ENCODE results near the gene TSPAN9.
A peak's percentile ranks its signal among the peaks of the same experiment; 100 is the strongest.

The TSPAN9 gene

GRCh38 chr12:3304436-3305165 lies 227.4 kb downstream of the TSPAN9 start:
- Histone ChIP-seq H3K4me1 (peaks cover 7 to 28% (median 17%) of the 10 kb centered on the region in 10 experiments; a peak in 19 of 20 replicates), H3K4me3 (no peak overlapping the region), H3K36me3 (no peaks in the 10 kb centered on the region), H3K27me3 (no peaks in the 10 kb centered on the region), H3K9me3 (replicated peaks in 1 of 11) (no peaks in the 10 kb centered on the region), H3K27ac (no peak overlapping the region), H3K9ac (peak overlapping the region in 1 of 11 experiments; percentile 19; a peak in 2 of 22 replicates), H4K20me1 (peaks cover 0 to 28% (median 0%) of the 10 kb centered on the region in 11 experiments; a peak in 4 of 22 replicates), H3K4me2 (peak overlapping the region in 8 of 11 experiments; percentile 3 to 56 (median 31); a peak in 12 of 22 replicates)
- TF ChIP-seq Cebpa-rat (IDR thresholded peaks at IDR 0.05) = no peak

GRCh38 chr12:3305464-3305863 lies 228.3 kb downstream of the TSPAN9 start:
- Histone ChIP-seq H3K4me1 (peaks cover 8 to 25% (median 12%) of the 10 kb centered on the region in 10 experiments; a peak in 16 of 20 replicates), H3K9ac (no peak overlapping the region), H3K27ac (no peak overlapping the region), H3K4me3 (no peak overlapping the region), H3K4me2 (no peak overlapping the region), H3K27me3 (no peaks in the 10 kb centered on the region), H4K20me1 (peaks cover 0 to 23% (median 0%) of the 10 kb centered on the region in 11 experiments; a peak in 4 of 22 replicates), H3K9me3 (replicated peaks in 1 of 11) (no peaks in the 10 kb centered on the region), H3K36me3 (no peaks in the 10 kb centered on the region)
- TF ChIP-seq Cebpa-rat (IDR thresholded peaks at IDR 0.05) = no peak

GRCh38 chr12:3305904-3306619 lies 228.9 kb downstream of the TSPAN9 start:
- peaks cover 0 to 18% (median 0%) of the 10 kb centered on the region in 11 experiments; a peak in 4 of 22 replicates for H4K20me1 ChIP-seq
- no peaks in the 10 kb centered on the region for H3K27me3 ChIP-seq
- H3K9ac ChIP-seq = no peak overlapping the region
- H3K4me2 ChIP-seq = no peak overlapping the region
- no peaks in the 10 kb centered on the region for H3K9me3 ChIP-seq (replicated peaks in 1 of 11)
- TF ChIP-seq Cebpa-rat (IDR thresholded peaks at IDR 0.05) = no peak
- H3K4me1 ChIP-seq = peaks cover 7 to 21% (median 11%) of the 10 kb centered on the region in 10 experiments; a peak in 16 of 20 replicates
- no peak overlapping the region for H3K27ac ChIP-seq
- H3K4me3 ChIP-seq = no peak overlapping the region
- H3K36me3 ChIP-seq = no peaks in the 10 kb centered on the region

GRCh38 chr12:3307389-3307788 lies 230.2 kb downstream of the TSPAN9 start:
- Histone ChIP-seq H3K4me1 (peaks cover 8 to 24% (median 13%) of the 10 kb centered on the region in 10 experiments; a peak in 16 of 20 replicates), H3K36me3 (no peaks in the 10 kb centered on the region), H3K27me3 (no peaks in the 10 kb centered on the region), H3K9ac (no peak overlapping the region), H3K4me2 (no peak overlapping the region), H3K9me3 (replicated peaks in 1 of 11) (no peaks in the 10 kb centered on the region), H4K20me1 (peaks cover 0 to 19% (median 0%) of the 10 kb centered on the region in 11 experiments; a peak in 4 of 22 replicates), H3K27ac (no peak overlapping the region), H3K4me3 (no peak overlapping the region)
- TF ChIP-seq Cebpa-rat (IDR thresholded peaks at IDR 0.05) = no peak

- no peak overlapping the region for H3K27ac ChIP-seq
- H3K9me3 ChIP-seq (replicated peaks in 1 of 11) = no peaks in the 10 kb centered on the region
- H3K4me3 ChIP-seq = no peak overlapping the region
- peaks cover 0 to 20% (median 0%) of the 10 kb centered on the region in 11 experiments; a peak in 4 of 22 replicates for H4K20me1 ChIP-seq
- H3K4me2 ChIP-seq = no peak overlapping the region
- peaks cover 9 to 29% (median 17%) of the 10 kb centered on the region in 10 experiments; a peak in 17 of 20 replicates for H3K4me1 ChIP-seq
- no peak overlapping the region for H3K9ac ChIP-seq
- TF ChIP-seq Cebpa-rat (IDR thresholded peaks at IDR 0.05) = no peak
- H3K36me3 ChIP-seq = no peaks in the 10 kb centered on the region
- H3K27me3 ChIP-seq = no peaks in the 10 kb centered on the region
Observed at GRCh38 chr12:3308063-3308462, 230.9 kb downstream of the TSPAN9 start.

- no peaks in the 10 kb centered on the region for H3K36me3 ChIP-seq
- H4K20me1 ChIP-seq = peaks cover 0 to 22% (median 0%) of the 10 kb centered on the region in 11 experiments; a peak in 4 of 22 replicates
- no peak overlapping the region for H3K27ac ChIP-seq
- no peak overlapping the region for H3K9ac ChIP-seq
- TF ChIP-seq Cebpa-rat (IDR thresholded peaks at IDR 0.05) = no peak
- no peaks in the 10 kb centered on the region for H3K27me3 ChIP-seq
- H3K4me1 ChIP-seq = peaks cover 9 to 32% (median 18%) of the 10 kb centered on the region in 10 experiments; a peak in 17 of 20 replicates
- no peak overlapping the region for H3K4me3 ChIP-seq
- H3K9me3 ChIP-seq (replicated peaks in 1 of 11) = no peaks in the 10 kb centered on the region
- no peak overlapping the region for H3K4me2 ChIP-seq
Observed at GRCh38 chr12:3308609-3309008, 231.4 kb downstream of the TSPAN9 start.

- Histone ChIP-seq H3K4me2 (peak overlapping the region in 7 of 11 experiments; percentile 7 to 44 (median 32); a peak in 8 of 22 replicates), H3K36me3 (no peaks in the 10 kb centered on the region), H3K9me3 (replicated peaks in 1 of 11) (no peaks in the 10 kb centered on the region), H3K27me3 (no peaks in the 10 kb centered on the region), H3K4me3 (no peak overlapping the region), H4K20me1 (peaks cover 0 to 11% (median 0%) of the 10 kb centered on the region in 11 experiments; a peak in 4 of 22 replicates), H3K27ac (no peak overlapping the region), H3K9ac (no peak overlapping the region), H3K4me1 (peaks cover under 1 to 24% (median 16%) of the 10 kb centered on the region in 10 experiments; a peak in 14 of 20 replicates)
- no peak for TF ChIP-seq Cebpa-rat (IDR thresholded peaks at IDR 0.05)
Observed at GRCh38 chr12:3309805-3310204, 232.6 kb downstream of the TSPAN9 start.

GRCh38 chr12:3310271-3311026 lies 233.3 kb downstream of the TSPAN9 start:
- Histone ChIP-seq H3K4me3 (no peak overlapping the region), H3K27me3 (no peaks in the 10 kb centered on the region), H4K20me1 (peaks cover 0 to 11% (median 0%) of the 10 kb centered on the region in 11 experiments; a peak in 4 of 22 replicates), H3K36me3 (no peaks in the 10 kb centered on the region), H3K9ac (no peak overlapping the region), H3K27ac (no peak overlapping the region), H3K4me2 (peak overlapping the region in 7 of 11 experiments; percentile 7 to 44 (median 32); a peak in 8 of 22 replicates), H3K9me3 (replicated peaks in 1 of 11) (no peaks in the 10 kb centered on the region), H3K4me1 (peaks cover 0 to 30% (median 21%) of the 10 kb centered on the region in 10 experiments; a peak in 12 of 20 replicates)
- no peak for TF ChIP-seq Cebpa-rat (IDR thresholded peaks at IDR 0.05)
